ENCODE data around the gene TMEM121B. TPM values are rescaled to one million over a fixed set of nuclear protein-coding genes. Genes with fewer than 3 reads are reported as not detected.

The TMEM121B gene
- total and polyA plus RNA-seq, 2 donors (not counting 1 experiment from before 2014, with no cell fraction given) = 0.12 TPM; not detected in 1

- Histone ChIP-seq H3K4me2 (replicated peaks; ENCODE audit: low read depth, low read length, poor library complexity, severe bottlenecking) (no peak overlapping the region), H3K27me3 (replicated peaks in 1 of 4; ENCODE audit: control extremely low read depth in 1 of 4, control insufficient read depth in 3 of 4, insufficient read depth in 4 of 4, low read length in 3 of 4) (no peaks in the 10 kb centered on the region), H3K9ac (ENCODE audit: low read length) (no peak overlapping the region), H2AFZ (ENCODE audit: insufficient read depth, low read depth, low read length, poor library complexity, severe bottlenecking) (no peak overlapping the region), H4K20me1 (ENCODE audit: control insufficient read depth, insufficient read depth, low read length, poor library complexity, severe bottlenecking) (no peaks in the 10 kb centered on the region), H3K27ac (ENCODE audit: low read length in 2 of 2) (no peak overlapping the region), H3K4me3 (ENCODE audit: control extremely low read depth in 1 of 5, extremely low read depth in 1 of 5, insufficient read depth in 1 of 5, low read depth in 2 of 5, low read length in 4 of 5) (no peak overlapping the region), H3K4me1 (ENCODE audit: control insufficient read depth in 2 of 2, insufficient read depth in 2 of 2, low read length in 2 of 2) (peaks cover 0 to 11% of the 10 kb centered on the region in 2 donors), H3K9me3 (ENCODE audit: control extremely low read depth in 1 of 3, control insufficient read depth in 2 of 3, insufficient read depth in 1 of 3, low read length in 2 of 3) (no peaks in the 10 kb centered on the region), H3K79me2 (ENCODE audit: control insufficient read depth, insufficient read depth, low read length) (no peaks in the 10 kb centered on the region), H3K36me3 (replicated peaks in 1 of 2; ENCODE audit: control extremely low read depth in 1 of 2, control insufficient read depth in 1 of 2, extremely low read depth in 1 of 2, insufficient read depth in 2 of 2, low read length in 1 of 2) (peaks cover 0 to 50% of the 10 kb centered on the region in 2 experiments)
- peaks cover 6% of the 10 kb centered on the region for H3K4me1 Mint-ChIP-seq
- no peak overlapping the region for H3K27ac Mint-ChIP-seq
- DNase-seq (no peak), ATAC-seq (ENCODE audit: low read depth) (no peak)
- 95% methylated on average over 42 of the region's 42 CpGs for WGBS (ENCODE audit: insufficient coverage)
- no peaks in the 10 kb centered on the region for H3K9me3 Mint-ChIP-seq (ENCODE audit: insufficient read depth)
- intact Hi-C loops (cut with micrococcal nuclease) = no loop called here
- no peaks in the 10 kb centered on the region for H3K27me3 Mint-ChIP-seq
- no peak overlapping the region for H3K4me3 Mint-ChIP-seq
- TF ChIP-seq CTCF (IDR thresholded peaks at IDR 0.05) (no peak), EZH2 (IDR thresholded peaks at IDR 0.05; ENCODE audit: borderline replicate concordance, insufficient read depth, low read depth, low read length, poor library complexity, severe bottlenecking) (no peak)
- ChIA-PET POLR2A (no interaction called here), CTCF (no interaction called here)
Observed at GRCh38 chr22:17109113-17109865, 11.9 kb downstream of the TMEM121B start.

GRCh38 chr22:17108256-17109112 lies 12.7 kb downstream of the TMEM121B start:
- Histone ChIP-seq H3K4me3 (ENCODE audit: control extremely low read depth in 1 of 5, extremely low read depth in 1 of 5, insufficient read depth in 1 of 5, low read depth in 2 of 5, low read length in 4 of 5) (no peak overlapping the region), H3K79me2 (ENCODE audit: control insufficient read depth, insufficient read depth, low read length) (no peaks in the 10 kb centered on the region), H3K36me3 (replicated peaks in 1 of 2; ENCODE audit: control extremely low read depth in 1 of 2, control insufficient read depth in 1 of 2, extremely low read depth in 1 of 2, insufficient read depth in 2 of 2, low read length in 1 of 2) (peaks cover 0 to 52% of the 10 kb centered on the region in 2 experiments), H3K9me3 (ENCODE audit: control extremely low read depth in 1 of 3, control insufficient read depth in 2 of 3, insufficient read depth in 1 of 3, low read length in 2 of 3) (no peaks in the 10 kb centered on the region), H4K20me1 (ENCODE audit: control insufficient read depth, insufficient read depth, low read length, poor library complexity, severe bottlenecking) (no peaks in the 10 kb centered on the region), H3K4me1 (ENCODE audit: control insufficient read depth in 2 of 2, insufficient read depth in 2 of 2, low read length in 2 of 2) (peaks cover 0 to 11% of the 10 kb centered on the region in 2 donors), H3K4me2 (replicated peaks; ENCODE audit: low read depth, low read length, poor library complexity, severe bottlenecking) (no peak overlapping the region), H3K9ac (ENCODE audit: low read length) (no peak overlapping the region), H3K27me3 (replicated peaks in 1 of 4; ENCODE audit: control extremely low read depth in 1 of 4, control insufficient read depth in 3 of 4, insufficient read depth in 4 of 4, low read length in 3 of 4) (no peaks in the 10 kb centered on the region), H3K27ac (ENCODE audit: low read length in 2 of 2) (no peak overlapping the region), H2AFZ (ENCODE audit: insufficient read depth, low read depth, low read length, poor library complexity, severe bottlenecking) (no peak overlapping the region)
- WGBS (ENCODE audit: insufficient coverage) = 95% methylated on average over 66 of the region's 66 CpGs
- intact Hi-C loops (cut with micrococcal nuclease) = no loop called here
- no peak for DNase-seq
- ATAC-seq (ENCODE audit: low read depth) = no peak
- Mint-ChIP-seq H3K4me3 (no peak overlapping the region), H3K9me3 (ENCODE audit: insufficient read depth) (no peaks in the 10 kb centered on the region), H3K27ac (no peak overlapping the region), H3K27me3 (no peaks in the 10 kb centered on the region), H3K4me1 (peaks cover 6% of the 10 kb centered on the region)
- ChIA-PET POLR2A (no interaction called here), CTCF (no interaction called here)
- no peak for TF ChIP-seq CTCF (IDR thresholded peaks at IDR 0.05)
- no peak for TF ChIP-seq EZH2 (IDR thresholded peaks at IDR 0.05; ENCODE audit: borderline replicate concordance, insufficient read depth, low read depth, low read length, poor library complexity, severe bottlenecking)
